Immature natural killer cell (primary cell): ENCODE measurements around the gene EIF5AL1. TPM values are rescaled to one million over a fixed set of nuclear protein-coding genes. Genes with fewer than 3 reads are reported as not detected.
"Not testable (repeated sequence)": the region's sequence is repeated elsewhere in the genome, so short reads cannot be mapped to it uniquely, and the experiment has no call there.

ENCODE experiments used
- DNase-seq, 3 donors: peaks; one replicate each; pipeline ENCODE4 v3.0.0; 2022; ENCODE audit warnings: mixed read lengths in 1 of 3
- H3K27ac Mint-ChIP-seq, 6 donors: one replicate each; pipeline ENCODE4 v1.8.0; 2020; ENCODE audit warnings: mixed read lengths in 6 of 6, mild to moderate bottlenecking in 5 of 6, inconsistent platforms in 4 of 6, moderate library complexity in 3 of 6
- H3K27me3 Mint-ChIP-seq, 3 donors: one replicate each; pipeline ENCODE4 v1.8.0; 2020 to 2021; ENCODE audit warnings: low read depth in 3 of 3, mild to moderate bottlenecking in 3 of 3, mixed read lengths in 3 of 3, moderate library complexity in 3 of 3, inconsistent platforms in 1 of 3
- H3K36me3 Mint-ChIP-seq, 3 donors: one replicate each; pipeline ENCODE4 v1.8.0; 2020; ENCODE audit warnings: mixed read lengths in 3 of 3, inconsistent platforms in 2 of 3, mild to moderate bottlenecking in 2 of 3
- H3K4me1 Mint-ChIP-seq, 2 donors: one replicate each; pipeline ENCODE4 v1.8.0; 2020; ENCODE audit warnings: inconsistent platforms in 2 of 2, mild to moderate bottlenecking in 2 of 2, mixed read lengths in 2 of 2, moderate library complexity in 1 of 2
- H3K4me3 Mint-ChIP-seq, 5 donors: one replicate each; pipeline ENCODE4 v1.8.0; 2020; ENCODE audit warnings: mild to moderate bottlenecking in 5 of 5, mixed read lengths in 5 of 5, inconsistent platforms in 3 of 5, moderate library complexity in 3 of 5
- H3K9me3 Mint-ChIP-seq, 6 donors: one replicate each; pipeline ENCODE4 v1.8.0; 2020; ENCODE audit warnings: mild to moderate bottlenecking in 6 of 6, mixed read lengths in 6 of 6, inconsistent platforms in 4 of 6, moderate library complexity in 3 of 6
- polyA plus RNA-seq, 3 donors: library from polyadenylated mRNA; unstranded; fragments of 300-500 nt; fragmentation: Illumina TruSeq; gene quantifications; one replicate each; pipeline ENCODE4 v1.2.3, GENCODE V29; 2021

The EIF5AL1 gene
- polyA plus RNA-seq, 3 donors from 2014 or later, result 0.21 to 0.48 (median 0.38) TPM

GRCh38 chr10:79509306-79509933 is 2.9 kb upstream of the EIF5AL1 start:
- not testable (repeated sequence) for H3K36me3 Mint-ChIP-seq, H3K4me3 Mint-ChIP-seq, H3K27ac Mint-ChIP-seq, H3K9me3 Mint-ChIP-seq, H3K27me3 Mint-ChIP-seq, DNase-seq, H3K4me1 Mint-ChIP-seq

DNA sequence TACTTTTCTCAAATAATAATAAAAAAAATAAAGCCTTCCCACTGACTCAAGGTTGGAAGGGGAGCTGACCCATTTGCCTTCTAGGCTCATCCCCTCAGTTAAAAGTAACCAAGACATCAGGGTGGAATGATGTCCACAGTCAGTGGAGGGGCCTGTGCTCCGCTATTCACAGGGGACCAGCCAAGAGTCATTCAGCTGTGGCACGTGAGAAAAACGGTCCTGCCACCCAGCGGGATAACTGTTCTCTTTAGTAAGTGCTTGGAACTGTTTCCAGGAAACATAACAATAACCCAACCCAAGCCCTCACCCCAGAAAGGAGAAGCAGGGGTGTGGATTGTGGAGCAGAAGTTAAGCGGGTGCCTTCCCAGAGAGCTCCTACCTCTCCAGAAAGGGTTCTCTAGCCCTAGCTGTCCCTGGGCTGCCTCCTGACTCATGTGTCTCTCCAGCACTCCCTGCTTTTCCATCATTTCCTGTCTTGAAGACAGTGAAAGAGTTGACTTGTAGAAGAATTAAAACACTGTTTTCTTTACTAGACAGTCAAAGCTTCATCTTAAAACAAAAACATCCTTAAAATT is 2.3 kb upstream of the EIF5AL1 start:
- not testable (repeated sequence) for DNase-seq, H3K27me3 Mint-ChIP-seq, H3K4me1 Mint-ChIP-seq, H3K4me3 Mint-ChIP-seq, H3K36me3 Mint-ChIP-seq, H3K27ac Mint-ChIP-seq, H3K9me3 Mint-ChIP-seq

- H3K4me3 Mint-ChIP-seq, H3K27ac Mint-ChIP-seq, H3K27me3 Mint-ChIP-seq, H3K9me3 Mint-ChIP-seq, DNase-seq, H3K36me3 Mint-ChIP-seq, H3K4me1 Mint-ChIP-seq: not testable (repeated sequence)
Observed at GRCh38 chr10:79516532-79517205, 4.3 kb downstream of the EIF5AL1 start.

- not testable (repeated sequence) for H3K27ac Mint-ChIP-seq, DNase-seq, H3K36me3 Mint-ChIP-seq, H3K9me3 Mint-ChIP-seq, H3K27me3 Mint-ChIP-seq, H3K4me3 Mint-ChIP-seq, H3K4me1 Mint-ChIP-seq
Observed at GRCh38 chr10:79517567-79517966, 5.2 kb downstream of the EIF5AL1 start.

DNA sequence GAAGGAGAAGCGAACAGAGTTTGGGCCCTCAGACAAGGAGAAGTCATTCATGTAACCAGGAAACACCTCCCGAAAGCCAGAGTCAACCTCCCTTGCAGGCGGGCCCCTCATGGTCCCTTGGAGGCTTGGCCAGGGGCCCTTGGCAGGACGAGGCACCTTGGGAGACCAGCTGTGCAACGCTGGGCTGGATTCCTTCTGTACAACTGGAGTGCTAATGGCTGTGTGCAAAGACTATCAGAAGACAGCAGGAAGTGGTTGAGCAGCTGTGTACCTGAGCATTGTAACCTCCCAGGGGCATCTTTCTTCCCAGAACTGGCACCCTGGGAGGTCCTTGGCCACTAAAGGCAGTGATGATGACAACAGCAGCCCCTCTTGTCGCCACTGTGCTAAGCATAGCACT is 9.4 kb downstream of the EIF5AL1 start:
- H3K27me3 Mint-ChIP-seq, DNase-seq, H3K9me3 Mint-ChIP-seq: not testable (repeated sequence)

DNA sequence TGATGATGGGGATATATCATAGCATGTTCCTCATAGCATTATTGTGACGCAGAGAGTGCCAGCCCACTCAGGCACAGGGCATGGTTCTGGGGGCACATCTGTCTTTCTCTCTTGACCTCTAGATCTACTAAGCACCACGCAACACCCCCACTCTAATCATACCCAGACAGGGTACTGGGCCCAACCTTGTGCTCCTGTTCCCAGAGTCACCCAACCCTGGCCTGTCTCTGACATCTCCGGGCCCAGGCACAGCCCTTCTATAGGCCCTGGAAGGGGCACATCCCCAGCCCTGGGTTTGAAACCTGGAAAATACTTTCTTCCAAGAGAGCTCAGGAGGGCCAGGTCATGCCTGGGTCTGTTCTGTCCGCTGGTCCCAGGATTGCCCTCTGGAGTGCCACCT is 10.1 kb downstream of the EIF5AL1 start:
- H3K4me1 Mint-ChIP-seq, H3K9me3 Mint-ChIP-seq, H3K36me3 Mint-ChIP-seq, H3K27ac Mint-ChIP-seq, H3K27me3 Mint-ChIP-seq, DNase-seq, H3K4me3 Mint-ChIP-seq: not testable (repeated sequence)

More for the DNA sequence above, 9.4 kb downstream of the EIF5AL1 start:
- H3K4me1 Mint-ChIP-seq, H3K36me3 Mint-ChIP-seq, H3K27ac Mint-ChIP-seq, H3K4me3 Mint-ChIP-seq: not testable (repeated sequence)

DNA sequence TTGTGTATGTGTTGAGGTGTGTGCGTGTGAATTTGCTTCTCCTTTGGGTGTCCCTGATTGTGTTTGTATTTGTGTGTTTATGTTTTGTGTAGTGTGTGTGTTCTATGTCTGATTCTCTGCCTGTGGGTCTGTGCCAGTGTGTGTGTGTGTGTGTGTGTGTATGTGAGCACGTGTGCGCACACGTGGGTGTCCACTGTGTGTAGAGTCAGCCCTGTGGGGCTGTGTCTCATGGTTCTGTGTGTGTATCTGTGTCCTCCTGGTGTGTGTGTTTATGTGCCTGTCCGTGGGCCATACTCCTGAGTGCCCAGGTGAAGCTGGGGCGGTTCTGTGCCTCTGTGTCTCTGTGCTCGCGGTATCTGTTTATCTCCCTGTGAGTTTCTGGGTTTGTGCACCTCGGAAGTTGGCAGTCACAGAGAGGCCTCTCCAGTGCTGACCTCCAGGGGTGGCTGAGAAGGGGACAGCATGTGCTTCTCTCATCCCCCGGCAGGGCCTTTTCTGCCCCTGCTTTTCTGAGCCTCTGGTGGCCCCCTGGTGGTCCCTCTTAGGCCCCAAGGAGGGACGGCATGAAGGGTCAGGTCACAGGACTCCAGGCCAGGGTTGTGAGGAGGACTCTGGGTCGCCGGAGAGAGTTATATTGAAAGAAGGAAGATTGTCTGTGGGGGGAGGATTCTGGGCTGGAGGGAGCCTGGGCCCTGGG is 11.0 kb downstream of the EIF5AL1 start:
- not testable (repeated sequence) for H3K4me1 Mint-ChIP-seq, H3K27me3 Mint-ChIP-seq, H3K27ac Mint-ChIP-seq, H3K9me3 Mint-ChIP-seq, H3K36me3 Mint-ChIP-seq, H3K4me3 Mint-ChIP-seq, DNase-seq

DNA sequence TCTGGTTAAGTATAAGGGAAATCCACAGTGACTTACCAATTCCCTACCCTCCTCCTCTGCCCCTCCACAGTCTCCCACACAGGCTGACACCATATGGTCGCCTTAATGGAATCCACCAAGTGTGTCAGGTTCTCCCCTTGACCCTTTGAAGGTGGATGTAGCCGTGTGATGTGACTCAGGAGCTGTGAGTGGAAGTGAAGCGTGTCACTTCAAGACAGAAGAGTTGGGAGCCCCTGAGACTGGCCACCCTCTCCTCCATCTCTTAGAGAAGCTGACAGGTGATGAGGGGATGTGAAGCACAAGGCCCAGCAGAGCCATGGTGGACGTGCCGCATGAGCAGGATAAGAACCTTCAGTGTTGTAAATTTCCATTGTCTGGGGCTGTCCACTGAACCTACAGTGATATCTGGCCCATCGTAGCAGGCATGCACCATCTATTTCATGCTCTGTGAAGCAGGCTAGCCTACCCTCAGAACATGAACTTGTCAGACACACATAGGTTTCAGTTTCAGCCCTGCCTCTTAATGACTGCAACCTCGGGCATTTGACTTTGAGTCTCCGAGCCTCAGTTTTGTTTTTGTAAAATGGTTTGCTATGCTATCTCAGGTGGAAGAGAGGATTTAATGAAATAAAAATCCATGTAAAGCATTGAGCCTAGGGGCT is 12.8 kb downstream of the EIF5AL1 start:
- H3K4me3 Mint-ChIP-seq, H3K36me3 Mint-ChIP-seq, H3K27ac Mint-ChIP-seq: not testable (repeated sequence)

DNA sequence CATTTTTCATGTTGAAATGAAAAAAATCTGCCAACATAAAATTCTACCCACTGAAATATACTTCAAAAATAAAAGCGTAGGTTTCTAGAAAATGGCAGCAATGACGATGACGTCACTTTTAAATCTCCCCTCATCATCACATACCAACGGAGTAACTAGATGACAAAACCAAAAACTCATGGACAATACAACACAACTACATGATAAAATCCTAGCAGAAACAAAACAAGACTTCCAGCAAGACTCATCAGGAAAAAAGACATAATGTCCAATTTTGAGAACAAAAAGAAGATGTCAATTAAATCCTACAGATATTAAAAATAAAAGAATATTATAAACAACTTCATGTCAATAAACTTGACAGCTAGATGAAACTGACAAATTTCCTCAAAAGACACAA is 15.9 kb downstream of the EIF5AL1 start:
- not testable (repeated sequence) for H3K27ac Mint-ChIP-seq, DNase-seq, H3K4me3 Mint-ChIP-seq, H3K4me1 Mint-ChIP-seq, H3K36me3 Mint-ChIP-seq, H3K27me3 Mint-ChIP-seq, H3K9me3 Mint-ChIP-seq

More for the DNA sequence above, 12.8 kb downstream of the EIF5AL1 start:
- DNase-seq, H3K27me3 Mint-ChIP-seq, H3K9me3 Mint-ChIP-seq, H3K4me1 Mint-ChIP-seq: not testable (repeated sequence)

DNA sequence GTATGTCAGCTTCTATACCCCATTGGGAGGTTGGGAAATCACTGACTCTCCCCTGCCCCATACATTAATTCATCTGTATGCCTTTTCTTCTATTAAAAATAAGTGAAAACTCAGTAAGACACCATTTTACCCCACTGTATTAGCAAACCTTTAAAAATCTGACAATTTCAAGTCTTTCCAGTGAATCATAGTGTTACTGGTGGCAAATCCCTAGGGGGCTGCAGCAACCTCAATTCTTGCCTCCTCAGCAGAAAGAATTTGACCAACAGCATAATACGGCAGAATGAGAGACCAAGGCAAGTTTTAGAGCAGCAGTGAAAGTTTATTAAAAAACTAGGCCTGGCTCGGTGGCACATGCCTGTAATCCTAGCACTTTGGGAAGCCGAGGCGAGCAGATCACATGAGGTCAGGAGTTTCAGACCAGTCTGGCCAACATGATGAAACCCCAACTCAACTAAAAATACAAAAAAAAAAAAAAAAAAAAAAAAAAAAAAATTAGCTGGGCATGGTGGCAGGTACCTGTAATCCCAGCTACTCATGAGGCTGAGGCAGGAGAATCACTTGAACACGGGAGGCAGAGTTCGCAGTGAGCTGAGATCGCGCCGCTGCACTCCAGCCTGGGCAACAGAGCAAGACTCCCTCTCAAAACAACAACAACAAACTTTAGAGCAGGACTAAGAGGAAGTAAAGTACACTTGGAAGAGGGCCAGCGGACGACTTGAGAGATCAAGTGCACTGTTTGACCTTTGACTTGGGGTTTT is 21.0 kb downstream of the EIF5AL1 start:
- not testable (repeated sequence) for H3K36me3 Mint-ChIP-seq

DNA sequence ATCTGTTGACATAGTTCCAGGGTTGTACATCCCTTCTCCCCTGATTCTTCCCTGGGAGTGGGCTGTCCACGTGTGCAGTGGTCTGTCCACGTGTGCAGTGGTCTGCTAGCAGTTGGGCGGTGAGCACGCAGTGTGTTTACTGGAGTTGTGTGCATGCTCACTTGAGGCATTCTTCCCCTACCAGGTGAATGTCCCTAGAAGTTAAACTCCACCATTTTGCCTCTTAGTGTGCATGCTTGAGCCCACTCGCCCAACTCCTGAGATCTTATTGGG is 21.5 kb downstream of the EIF5AL1 start:
- not testable (repeated sequence) for H3K27ac Mint-ChIP-seq, H3K36me3 Mint-ChIP-seq, DNase-seq, H3K9me3 Mint-ChIP-seq, H3K4me3 Mint-ChIP-seq, H3K27me3 Mint-ChIP-seq, H3K4me1 Mint-ChIP-seq

More for the DNA sequence above, 21.0 kb downstream of the EIF5AL1 start:
- DNase-seq, H3K4me3 Mint-ChIP-seq, H3K27ac Mint-ChIP-seq, H3K9me3 Mint-ChIP-seq, H3K4me1 Mint-ChIP-seq, H3K27me3 Mint-ChIP-seq: not testable (repeated sequence)

GRCh38 chr10:79538311-79538710 is 26.0 kb downstream of the EIF5AL1 start:
- H3K27me3 Mint-ChIP-seq, H3K4me3 Mint-ChIP-seq, DNase-seq, H3K9me3 Mint-ChIP-seq, H3K4me1 Mint-ChIP-seq, H3K36me3 Mint-ChIP-seq: not testable (repeated sequence)
- H3K27ac Mint-ChIP-seq, result peak overlapping the region in 1 of 6 donors; percentile 52

- DNase-seq, H3K9me3 Mint-ChIP-seq: not testable (repeated sequence)
Observed at GRCh38 chr10:79540930-79541329, 28.6 kb downstream of the EIF5AL1 start.

DNA sequence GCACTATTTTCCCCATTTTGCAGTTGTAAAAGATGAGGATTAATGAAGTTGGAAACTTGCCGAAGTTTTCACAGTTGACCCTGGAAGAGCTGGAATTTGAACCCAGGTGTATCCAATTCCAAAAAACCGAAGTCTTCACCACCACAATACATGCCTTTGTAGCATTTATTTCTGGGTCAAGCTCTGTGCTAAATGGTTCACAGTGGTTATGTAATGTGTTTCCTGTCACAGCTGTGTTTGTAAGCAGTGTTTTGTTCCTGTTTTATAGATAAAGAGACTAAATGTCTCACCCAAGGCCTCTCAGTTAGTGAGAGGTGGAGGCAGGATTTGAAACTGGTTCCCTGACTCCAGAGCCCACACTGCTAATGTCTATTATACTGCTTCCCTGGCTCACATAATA is 30.3 kb downstream of the EIF5AL1 start:
- no peak overlapping the region for H3K27ac Mint-ChIP-seq
- no peaks in the 10 kb centered on the region for H3K4me1 Mint-ChIP-seq
- no peaks in the 10 kb centered on the region for H3K36me3 Mint-ChIP-seq
- H3K9me3 Mint-ChIP-seq, result no peaks in the 10 kb centered on the region
- H3K27me3 Mint-ChIP-seq, result peaks cover 0 to 6% (median 3%) of the 10 kb centered on the region in 3 donors
- no peak overlapping the region for H3K4me3 Mint-ChIP-seq
- no peak for DNase-seq

More at GRCh38 chr10:79540930-79541329, 28.6 kb downstream of the EIF5AL1 start:
- H3K27me3 Mint-ChIP-seq, H3K36me3 Mint-ChIP-seq, H3K27ac Mint-ChIP-seq, H3K4me3 Mint-ChIP-seq, H3K4me1 Mint-ChIP-seq: not testable (repeated sequence)
